DOHH2 (cell line): ENCODE results near the gene CDC42BPA.

Experiments used
- H3F3A ChIP-seq: fragments of 200-600 bp; sonication (generic), shearing (Covaris generic); 2 replicates; pipeline ENCODE4 v1.6.0; 2016; ENCODE audit warnings: antibody characterized with exemption, mild to moderate bottlenecking; ENCODE audit not compliant: control insufficient read depth, insufficient read depth
- H3K27ac ChIP-seq: fragments of 200-600 bp; sonication (generic); 2 replicates; pipeline ENCODE4 v1.5.1; 2014; ENCODE audit warnings: low read depth, mild to moderate bottlenecking, low read length, moderate library complexity
- H3K27me3 ChIP-seq: fragments of 200-600 bp; sonication (generic); 2 replicates; pipeline ENCODE4 v1.6.1; 2014; ENCODE audit warnings: mild to moderate bottlenecking, low read length, mixed read lengths; ENCODE audit not compliant: control insufficient read depth
- H3K36me3 ChIP-seq: fragments of 200-600 bp; sonication (generic); 2 replicates; pipeline ENCODE4 v1.6.1; 2014; ENCODE audit warnings: mild to moderate bottlenecking, low read length, moderate library complexity, mixed read lengths; ENCODE audit not compliant: control insufficient read depth
- H3K4me1 ChIP-seq: fragments of 200-600 bp; sonication (generic); 2 replicates; pipeline ENCODE4 v1.6.1; 2014; ENCODE audit warnings: mild to moderate bottlenecking, low read length, mixed read lengths; ENCODE audit not compliant: control insufficient read depth
- H3K4me2 ChIP-seq: fragments of 200-600 bp; sonication (generic); 2 replicates; pipeline ENCODE4 v1.6.0; 2014; ENCODE audit warnings: mild to moderate bottlenecking, low read length, moderate library complexity
- H3K4me3 ChIP-seq: fragments of 200-600 bp; sonication (generic); 2 replicates; pipeline ENCODE4 v1.5.1; 2014; ENCODE audit warnings: mild to moderate bottlenecking, low read length, mixed read lengths
- H3K79me2 ChIP-seq: fragments of 200-600 bp; sonication (generic); 2 replicates; pipeline ENCODE4 v1.6.1; 2014; ENCODE audit warnings: mild to moderate bottlenecking, low read length, mixed read lengths; ENCODE audit not compliant: control insufficient read depth
- H3K9me2 ChIP-seq: fragments of 200-600 bp; sonication (generic); replicated peaks from 2 replicates; pipeline ENCODE4 v1.6.1; 2014; ENCODE audit warnings: mild to moderate bottlenecking, low read length, mixed read lengths; ENCODE audit not compliant: control insufficient read depth
- H3K9me3 ChIP-seq: fragments of 200-600 bp; sonication (generic); 2 replicates; pipeline ENCODE4 v1.6.1; 2014; ENCODE audit warnings: antibody characterized with exemption, low read length, mixed read lengths; ENCODE audit not compliant: control insufficient read depth, insufficient read depth
- H4K20me1 ChIP-seq: fragments of 200-600 bp; sonication (generic); 2 replicates; pipeline ENCODE4 v1.6.0; 2014; ENCODE audit warnings: low read depth, mild to moderate bottlenecking, antibody characterized with exemption, low read length, moderate library complexity; ENCODE audit not compliant: control insufficient read depth, insufficient read depth
- CTCF ChIP-seq: fragments of 200-600 bp; sonication (generic); IDR thresholded peaks from one replicate; pipeline ENCODE4 v1.5.1; 2014; ENCODE audit warnings: antibody characterized with exemption, mild to moderate bottlenecking, low read depth, low read length; ENCODE audit not compliant: poor library complexity, severe bottlenecking
- EZH2phosphoT487 ChIP-seq: fragments of 200-600 bp; sonication (generic); IDR thresholded peaks from 2 replicates; pipeline ENCODE4 v1.6.1; 2017; ENCODE audit warnings: borderline replicate concordance, mild to moderate bottlenecking, antibody characterized with exemption, low read length, moderate library complexity, mixed read lengths

Gene CDC42BPA

GRCh38 chr1:227223171-227223806, 95.0 kb downstream of the CDC42BPA start:
- no peak for TF ChIP-seq CTCF
- no peak for TF ChIP-seq EZH2phosphoT487
- Histone ChIP-seq H3K79me2 (no peaks in the 10 kb centered on the region), H4K20me1 (no peaks in the 10 kb centered on the region), H3K9me2 (no peaks in the 10 kb centered on the region), H3F3A (no peaks in the 10 kb centered on the region), H3K4me1 (no peaks in the 10 kb centered on the region), H3K9me3 (no peaks in the 10 kb centered on the region), H3K27me3 (peaks cover 4% of the 10 kb centered on the region), H3K36me3 (no peaks in the 10 kb centered on the region), H3K4me3 (no peak overlapping the region), H3K4me2 (no peak overlapping the region), H3K27ac (no peak overlapping the region)

GRCh38 chr1:227219715-227220292, 98.5 kb downstream of the CDC42BPA start:
- H3F3A ChIP-seq = no peaks in the 10 kb centered on the region
- no peaks in the 10 kb centered on the region for H3K9me3 ChIP-seq
- no peaks in the 10 kb centered on the region for H3K79me2 ChIP-seq
- TF ChIP-seq EZH2phosphoT487 = no peak
- no peak for TF ChIP-seq CTCF
- H3K4me2 ChIP-seq = no peak overlapping the region
- H3K27me3 ChIP-seq = peaks cover 10% of the 10 kb centered on the region
- H3K36me3 ChIP-seq = no peaks in the 10 kb centered on the region
- H3K4me3 ChIP-seq = no peak overlapping the region
- H3K4me1 ChIP-seq = no peaks in the 10 kb centered on the region
- no peaks in the 10 kb centered on the region for H4K20me1 ChIP-seq
- H3K9me2 ChIP-seq = no peaks in the 10 kb centered on the region
- H3K27ac ChIP-seq = no peak overlapping the region

- Histone ChIP-seq H3K4me1 (no peaks in the 10 kb centered on the region), H3K27ac (no peak overlapping the region), H4K20me1 (no peaks in the 10 kb centered on the region), H3K79me2 (no peaks in the 10 kb centered on the region), H3K4me3 (no peak overlapping the region), H3K36me3 (no peaks in the 10 kb centered on the region), H3F3A (no peaks in the 10 kb centered on the region), H3K4me2 (no peak overlapping the region), H3K9me3 (no peaks in the 10 kb centered on the region), H3K9me2 (no peaks in the 10 kb centered on the region), H3K27me3 (peaks cover 10% of the 10 kb centered on the region)
- TF ChIP-seq CTCF (no peak), EZH2phosphoT487 (no peak)
Observed at GRCh38 chr1:227218870-227219573, 99.3 kb downstream of the CDC42BPA start.
